HG03469 (cell line): ENCODE results near the gene EPHX1.
"Not testable (repeated sequence)": the region's sequence is repeated elsewhere in the genome, so short reads cannot be mapped to it uniquely, and the experiment has no call there.

Experiments used
- ATAC-seq: cut with Tn5 transposase; IDR thresholded peaks from one replicate; pipeline ENCODE4 v1.9.1; 2021; ENCODE audit warnings: mild to moderate bottlenecking, moderate library complexity, moderate number of reproducible peaks; ENCODE audit not compliant: unreplicated experiment

The EPHX1 gene

DNA sequence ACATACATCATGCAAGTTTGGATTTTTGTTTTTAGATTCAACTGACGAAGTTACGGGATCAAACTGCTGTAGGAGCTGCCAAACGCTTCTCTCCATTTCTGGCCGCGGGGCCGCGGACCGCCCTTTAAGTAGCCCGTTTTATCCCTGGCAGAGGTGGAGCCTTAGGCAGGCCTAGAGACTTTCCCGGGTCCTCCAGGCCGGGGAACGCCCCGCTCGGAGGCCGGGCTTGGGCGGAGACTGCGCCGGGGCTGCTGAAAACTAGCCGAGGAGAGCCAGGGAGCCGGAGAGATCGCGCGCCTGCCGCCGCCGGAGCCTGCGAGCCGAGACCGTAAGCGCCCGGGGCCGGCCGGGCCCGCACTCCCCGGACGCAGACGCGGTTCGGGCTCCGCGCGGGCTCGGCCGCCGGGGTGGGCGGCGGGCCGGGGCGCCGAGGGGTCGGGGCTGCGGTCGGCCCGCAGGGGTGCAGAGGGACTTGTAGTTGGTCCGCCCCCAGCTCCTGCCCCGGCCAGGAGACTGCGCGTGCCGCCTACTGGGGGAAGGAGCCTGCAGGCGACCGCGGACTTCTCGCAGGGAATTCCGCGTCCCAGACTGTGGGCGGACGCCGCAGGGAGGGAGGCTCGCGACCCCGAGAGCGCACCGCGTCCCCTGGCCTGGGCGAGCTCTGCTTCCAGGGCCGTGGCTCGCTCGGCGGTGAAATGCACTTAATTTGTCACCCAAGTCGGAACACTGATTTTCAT is at the start of gene EPHX1:
TSS of gene EPHX1 (plus strand) at position 283 of the 737 bp plus-strand sequence. CDS start 18,606 bp downstream, outside the sequence.
- ATAC-seq, result peak; percentile 91

DNA sequence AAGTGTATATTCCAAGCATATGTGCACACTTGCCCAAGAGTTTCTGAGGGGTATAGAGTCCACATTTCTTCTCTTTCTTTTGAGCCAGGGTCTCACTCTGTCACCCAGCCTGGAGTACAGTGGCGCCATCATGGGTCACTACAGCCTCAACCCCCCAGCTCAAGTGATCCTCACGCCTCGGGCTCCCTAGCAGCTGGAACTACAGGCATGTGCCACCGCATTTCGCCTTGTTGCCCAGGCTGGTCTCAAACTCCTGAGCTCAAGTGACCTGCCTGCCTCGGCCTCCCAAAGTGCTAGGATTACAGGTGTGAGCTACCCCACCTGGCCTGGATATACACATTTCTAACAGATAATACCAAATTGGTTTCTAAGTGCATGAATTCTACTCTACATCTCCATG is 49.4 kb upstream of the EPHX1 start:
- no peak for ATAC-seq

DNA sequence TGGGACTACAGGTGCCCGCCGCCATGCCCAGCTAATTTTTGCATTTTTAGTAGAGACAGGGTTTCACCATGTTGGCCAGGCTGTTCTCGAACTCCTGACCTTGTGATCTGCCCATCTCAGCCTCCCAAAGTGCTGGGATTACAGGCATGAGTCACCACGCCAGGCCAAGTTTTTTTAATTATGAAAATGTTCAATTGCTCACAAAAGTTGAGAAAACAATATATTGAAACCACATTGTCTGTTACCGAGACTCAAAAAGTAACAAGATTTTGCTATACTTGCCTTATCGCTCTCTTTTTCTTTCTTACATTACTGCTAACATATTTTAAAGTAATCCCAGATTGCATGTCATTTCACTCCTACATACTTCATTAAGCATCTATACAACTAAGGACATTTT is 48.5 kb upstream of the EPHX1 start:
- not testable (repeated sequence) for ATAC-seq

DNA sequence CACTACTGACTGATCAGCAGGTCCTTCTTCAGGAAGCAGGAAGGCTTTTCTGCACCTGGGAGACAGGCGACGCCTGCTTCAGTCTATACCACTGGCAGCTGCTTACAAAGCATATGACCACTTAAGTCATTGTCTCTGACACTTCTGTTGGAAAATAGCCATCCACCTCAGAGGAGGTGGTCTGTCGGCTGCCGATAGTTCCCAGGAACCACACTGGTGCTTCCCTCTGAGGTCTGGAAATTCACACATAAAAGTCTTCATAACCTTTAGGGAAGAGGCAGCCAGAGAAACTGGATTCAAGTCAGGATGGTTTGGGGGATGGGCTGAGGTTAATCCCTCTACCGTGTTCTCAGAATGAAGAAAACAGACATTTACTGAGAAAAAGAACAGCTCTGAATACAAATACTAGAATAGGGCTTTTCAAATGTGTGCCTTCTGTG is 47.9 kb upstream of the EPHX1 start:
- ATAC-seq, result no peak

DNA sequence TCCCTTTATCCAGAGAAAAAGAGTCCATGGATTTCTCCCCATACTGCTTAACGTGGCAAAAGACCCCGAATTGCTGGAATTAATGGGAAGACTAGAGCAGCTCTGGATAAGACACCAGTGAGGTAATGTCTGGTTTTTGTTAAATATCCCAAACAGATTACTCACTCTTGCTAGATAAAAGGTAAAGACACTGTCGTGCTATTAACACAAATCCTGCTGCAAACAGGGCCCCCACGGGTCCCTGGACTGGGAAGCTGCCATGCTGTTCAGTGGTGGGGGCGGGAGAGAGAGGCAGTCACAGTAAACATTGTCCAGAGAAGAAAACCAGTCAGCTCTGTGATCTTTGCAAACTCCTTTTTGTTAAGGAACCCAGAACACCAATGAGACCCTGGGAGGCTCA is 47.5 kb upstream of the EPHX1 start:
- ATAC-seq, result no peak

DNA sequence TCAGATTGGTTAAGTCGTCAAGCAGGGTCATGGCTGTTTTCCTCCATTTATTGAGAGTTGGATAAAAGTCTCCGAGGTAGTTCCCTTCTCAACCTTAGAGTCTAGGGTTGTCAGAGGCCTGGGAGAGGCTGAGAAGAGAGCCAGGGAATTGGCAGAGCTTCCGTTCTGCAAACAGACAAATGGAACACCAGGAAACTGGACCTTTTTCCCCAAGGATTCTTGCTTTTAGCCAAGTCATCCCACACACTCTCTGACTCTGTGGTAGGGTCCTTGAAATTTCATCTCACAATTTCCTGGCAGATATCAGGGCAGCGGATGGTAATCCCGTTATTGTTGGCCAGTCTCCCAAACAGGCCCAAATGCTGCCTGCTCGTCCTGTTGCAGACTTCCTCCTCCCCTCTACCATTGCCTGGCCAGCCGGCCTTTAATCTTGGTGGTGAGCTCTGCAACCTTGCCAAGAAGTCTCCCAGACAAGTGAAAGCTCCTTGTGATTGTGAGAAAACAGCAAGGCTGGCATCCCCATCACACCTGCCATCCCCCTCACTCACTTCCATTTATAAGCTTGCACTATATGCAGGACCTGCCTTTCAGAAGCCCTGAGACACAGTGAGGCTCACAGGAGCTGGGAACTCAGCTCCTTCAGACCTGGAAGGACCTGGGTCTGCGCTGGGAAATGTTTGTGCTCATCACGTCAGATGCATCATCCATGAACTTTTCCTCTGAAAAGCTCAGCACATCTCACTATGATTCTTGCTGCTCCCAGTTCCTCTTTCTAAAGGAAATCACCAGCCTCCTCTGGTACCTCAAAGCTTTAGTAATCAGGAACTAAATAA is 46.0 kb upstream of the EPHX1 start:
- no peak for ATAC-seq

DNA sequence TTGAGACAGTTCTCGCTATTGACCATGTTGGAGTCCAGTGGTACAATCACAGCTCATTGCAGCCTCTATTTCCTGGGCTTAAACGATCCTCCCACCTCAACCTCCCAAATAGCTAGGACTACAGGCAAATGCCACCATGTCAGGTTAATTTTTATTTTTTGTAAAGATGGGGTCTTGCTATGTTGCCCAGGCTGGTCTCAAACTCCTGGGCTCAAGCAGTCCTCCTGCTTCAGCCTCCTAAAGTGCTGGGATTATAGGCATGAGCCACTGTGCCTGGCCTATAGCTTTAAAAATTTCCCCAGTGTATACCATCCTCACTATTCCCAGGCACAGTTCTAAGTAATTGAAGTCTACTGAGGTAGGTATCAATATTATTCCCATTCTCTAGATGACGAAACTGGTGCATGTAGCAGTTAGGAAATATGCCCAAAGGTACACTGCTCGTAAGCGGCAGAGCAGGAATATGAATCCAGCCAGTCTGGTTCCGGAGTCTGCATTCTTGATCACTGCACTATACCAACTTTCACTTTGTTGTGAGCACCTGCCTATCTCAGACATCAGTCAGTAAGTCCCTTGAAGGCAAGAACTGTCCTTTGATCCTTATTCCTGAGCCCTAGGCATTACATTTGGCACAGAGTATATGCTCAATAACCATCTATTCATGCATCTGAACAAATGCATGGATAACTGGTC is 43.8 kb upstream of the EPHX1 start:
- no peak for ATAC-seq

DNA sequence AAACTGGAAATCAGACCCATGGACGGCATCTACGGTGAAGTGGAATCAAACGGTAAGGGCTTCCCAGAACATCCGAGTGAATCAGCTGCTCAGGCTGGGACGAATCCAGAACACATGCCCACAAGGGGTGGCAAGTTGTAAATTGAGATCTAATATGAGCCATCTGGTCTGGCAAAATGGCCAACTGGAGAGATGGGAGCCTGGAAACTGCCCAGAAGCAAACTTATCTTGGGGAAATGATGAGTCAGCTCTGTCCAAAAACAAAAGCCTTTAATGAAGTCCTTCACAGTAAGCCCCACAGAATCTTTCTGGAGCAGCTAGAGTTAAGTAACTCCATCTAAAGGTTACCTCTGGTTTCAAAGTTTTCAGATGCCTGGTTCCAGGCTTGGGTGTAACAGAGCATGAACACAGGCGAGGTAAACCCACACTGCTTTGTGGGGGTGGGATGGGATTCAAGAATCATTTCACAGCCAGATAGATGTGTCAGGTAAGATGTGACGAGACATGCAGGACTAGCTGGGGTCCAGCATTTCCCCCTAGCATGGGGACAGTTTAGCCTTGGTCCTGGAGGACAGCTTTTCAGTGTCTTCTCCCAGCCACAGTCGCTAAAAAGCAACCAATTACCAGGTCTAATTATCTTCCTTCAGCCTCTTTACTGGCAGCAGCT is 42.8 kb upstream of the EPHX1 start:
- no peak for ATAC-seq

DNA sequence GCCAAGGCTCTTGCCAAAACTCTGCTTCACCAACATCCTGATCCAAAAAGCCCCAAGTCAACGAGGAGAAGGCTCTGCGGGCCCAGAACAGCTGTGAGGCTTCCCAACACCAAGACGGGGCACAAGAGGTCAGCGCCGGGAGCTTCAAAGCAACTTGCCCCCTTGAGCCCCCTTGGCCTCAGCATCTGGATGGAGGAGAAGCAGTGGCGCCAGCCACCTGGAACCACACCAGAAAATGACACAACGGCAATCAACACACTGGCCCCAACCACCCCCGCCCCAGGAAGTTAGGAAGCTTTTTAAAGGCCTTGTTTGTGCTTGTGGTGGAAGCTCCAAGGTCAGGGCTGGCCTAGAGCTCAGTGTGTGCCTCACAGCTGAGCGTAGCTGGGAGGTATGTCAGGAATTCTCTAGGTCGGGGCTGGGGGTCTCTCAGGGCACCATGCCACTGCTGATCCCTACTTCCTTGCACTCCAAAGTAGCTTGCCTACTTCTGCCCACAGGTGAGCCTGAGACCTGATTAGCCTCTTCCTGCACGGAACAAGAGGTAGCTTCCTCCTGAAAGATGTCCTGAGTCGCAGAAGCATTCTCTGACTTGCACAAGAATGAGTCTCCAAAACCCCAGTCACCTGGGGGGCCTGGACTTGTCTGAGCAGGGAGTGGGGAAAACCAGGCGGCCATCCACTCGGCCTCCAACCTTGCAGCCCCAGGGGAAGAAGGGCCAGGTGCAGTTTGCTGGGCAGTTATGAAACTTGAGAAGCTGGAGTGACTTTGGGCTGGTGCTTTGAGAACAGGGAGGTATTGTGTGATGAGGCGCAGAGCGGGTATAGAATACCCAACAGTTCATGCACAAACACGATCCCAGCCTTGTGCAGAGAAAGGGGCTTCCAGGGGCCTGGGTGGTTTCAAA is 42.0 kb upstream of the EPHX1 start:
- ATAC-seq, result no peak

DNA sequence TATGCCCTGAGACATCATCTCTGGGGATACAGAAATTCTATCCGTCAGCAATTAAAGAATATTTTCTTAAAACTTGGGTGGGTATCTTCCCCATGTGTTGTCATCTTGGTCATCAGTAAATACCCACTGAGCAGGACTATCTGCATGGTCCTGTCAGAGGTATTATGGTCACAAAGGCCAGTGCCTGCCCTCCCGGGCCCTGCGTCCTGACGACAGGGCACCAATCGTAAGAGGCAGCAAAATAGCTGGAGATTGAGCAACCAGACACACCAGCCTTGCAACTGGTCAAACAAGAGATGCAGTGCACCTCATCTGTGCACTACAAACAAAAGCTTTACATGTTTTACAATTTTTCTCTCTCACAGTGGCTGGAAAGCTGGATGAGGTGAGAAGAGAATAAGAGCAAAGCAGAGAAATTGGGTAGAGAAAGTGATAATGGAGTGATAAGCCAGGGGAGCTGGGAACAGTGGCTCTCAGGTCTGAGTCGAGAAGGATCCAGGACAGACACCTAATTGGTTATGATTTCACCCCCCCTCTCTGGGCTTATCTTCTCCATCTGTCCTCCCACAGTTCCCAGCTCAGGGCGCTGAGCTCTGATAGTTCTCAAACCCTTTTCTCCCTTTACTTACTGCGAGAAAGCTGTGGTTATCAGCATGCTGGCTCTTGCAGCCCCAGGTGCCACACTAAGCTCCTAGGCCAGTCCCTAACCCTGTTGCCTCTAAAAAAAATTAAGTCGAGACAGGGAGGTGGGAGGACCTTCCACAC is 41.1 kb upstream of the EPHX1 start:
- no peak for ATAC-seq

DNA sequence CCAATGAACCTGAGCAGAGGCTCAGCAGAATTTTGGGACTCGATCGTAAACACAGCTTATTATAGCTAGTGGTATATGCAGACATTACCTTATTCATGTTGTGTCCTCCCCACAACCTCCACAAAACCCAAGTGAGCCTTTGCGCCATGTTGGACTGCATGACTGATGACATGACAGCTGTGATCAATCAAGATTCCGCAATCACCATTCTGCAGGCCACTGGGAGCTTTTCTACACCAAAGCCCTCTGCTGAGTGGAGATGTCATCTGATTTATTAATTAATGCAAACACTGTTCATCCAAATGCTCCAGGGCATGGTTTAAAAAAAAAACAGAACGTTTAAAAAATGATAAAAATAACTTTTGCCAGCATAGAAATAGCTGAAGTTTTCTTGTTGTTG is 40.2 kb upstream of the EPHX1 start:
- no peak for ATAC-seq

DNA sequence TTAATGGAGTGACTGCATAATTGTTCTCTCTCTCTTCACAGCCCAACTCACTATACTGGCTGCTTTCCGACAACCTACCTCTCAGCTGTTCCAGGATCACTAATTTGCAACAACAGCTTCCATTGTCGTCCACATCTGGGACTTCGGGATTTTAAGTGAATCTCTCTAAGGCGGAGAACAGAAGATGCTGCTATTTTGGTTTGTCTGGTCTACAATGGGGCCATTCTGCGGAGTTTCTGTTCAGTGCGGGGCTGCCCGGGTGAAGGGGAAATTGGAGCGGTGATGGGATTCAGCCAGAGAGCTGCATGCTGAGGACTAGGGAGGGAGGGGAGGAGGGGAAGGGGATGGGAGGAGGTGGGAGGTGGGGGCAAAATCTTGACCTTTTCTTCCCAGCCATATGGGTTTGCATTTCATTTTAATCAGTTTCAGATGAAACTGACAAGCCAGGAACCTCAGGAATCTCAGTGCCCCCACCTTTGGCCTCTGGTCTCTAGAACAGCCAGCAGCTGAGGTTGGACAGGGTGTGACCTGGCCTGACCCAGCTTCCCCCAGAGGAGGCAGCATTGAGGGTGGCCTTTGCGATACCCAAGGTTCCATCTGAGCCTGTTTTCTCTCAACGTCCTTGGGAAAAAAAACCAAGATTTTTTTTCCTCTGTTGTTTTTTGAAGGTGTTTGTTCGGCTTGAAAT is 39.2 kb upstream of the EPHX1 start:
- no peak for ATAC-seq

DNA sequence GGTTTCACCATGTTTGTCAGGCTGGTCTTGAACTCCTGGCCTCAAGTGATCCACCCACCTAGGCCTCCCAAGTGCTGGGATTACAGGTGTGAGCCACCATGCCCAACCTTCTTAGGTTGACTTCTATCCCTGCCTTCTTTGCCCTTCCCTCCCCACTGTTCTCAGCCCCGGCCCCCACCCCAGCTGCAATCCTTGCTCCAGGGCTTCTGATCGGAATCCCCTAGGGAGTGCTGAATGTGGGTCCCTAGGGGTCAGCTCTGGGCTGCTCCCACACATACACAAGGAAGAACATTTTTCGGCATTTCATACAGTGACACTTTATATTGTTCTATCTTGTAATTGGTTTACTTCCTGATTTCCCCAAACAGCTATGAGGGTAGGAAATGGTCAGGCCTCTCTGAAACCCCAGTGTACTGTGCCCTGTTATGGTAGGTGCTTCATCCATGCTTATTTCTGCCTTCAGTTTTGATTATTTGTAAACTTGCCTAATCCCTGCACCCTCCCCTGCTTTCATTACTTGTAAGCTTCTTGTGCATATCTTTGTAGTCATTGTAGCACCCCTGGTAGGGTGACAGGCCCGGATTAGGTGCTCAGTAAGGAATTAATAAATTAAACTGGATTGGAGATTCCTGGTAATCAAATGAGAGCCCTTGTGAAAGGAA is 38.1 kb upstream of the EPHX1 start:
- no peak for ATAC-seq

DNA sequence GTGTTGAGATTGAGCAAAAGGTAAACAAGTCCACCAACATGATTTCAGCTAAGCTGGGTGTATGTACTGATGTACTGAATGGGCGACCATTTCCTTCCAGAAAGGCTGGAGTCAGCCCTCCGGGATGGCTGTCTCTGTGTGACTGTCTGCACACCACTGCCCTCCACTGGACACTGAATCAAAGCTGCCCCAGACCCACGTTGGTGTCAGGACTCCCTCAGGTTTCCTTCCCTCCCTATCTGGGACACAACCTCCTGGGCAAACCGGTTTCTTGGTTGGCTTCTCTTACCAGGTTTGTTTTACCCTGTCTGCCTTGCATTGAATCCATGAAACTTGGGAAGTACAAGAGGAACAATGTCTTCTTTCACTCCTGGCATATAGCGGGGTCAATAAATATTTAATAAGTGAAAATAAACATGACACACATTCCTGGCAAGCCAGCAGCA is 37.6 kb upstream of the EPHX1 start:
- no peak for ATAC-seq

DNA sequence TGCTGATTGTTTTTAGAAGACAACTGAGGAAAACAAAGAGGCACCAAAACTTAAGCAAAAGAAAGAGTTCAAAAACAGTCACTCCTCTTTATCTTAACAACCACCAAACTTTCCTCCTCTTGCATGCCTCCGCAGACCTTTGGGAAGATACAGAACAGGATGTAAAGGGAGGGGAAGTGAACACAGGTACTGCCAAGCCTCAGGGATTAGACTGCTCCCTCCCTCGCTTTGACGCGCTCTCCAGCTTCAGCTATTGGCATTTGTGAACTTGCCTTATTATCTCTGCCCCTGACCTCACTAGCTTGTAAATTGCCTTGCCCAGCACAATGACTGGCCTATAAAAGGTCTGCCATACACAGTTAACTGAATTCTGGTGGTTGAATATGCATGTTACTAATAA is 37.1 kb upstream of the EPHX1 start:
- no peak for ATAC-seq

DNA sequence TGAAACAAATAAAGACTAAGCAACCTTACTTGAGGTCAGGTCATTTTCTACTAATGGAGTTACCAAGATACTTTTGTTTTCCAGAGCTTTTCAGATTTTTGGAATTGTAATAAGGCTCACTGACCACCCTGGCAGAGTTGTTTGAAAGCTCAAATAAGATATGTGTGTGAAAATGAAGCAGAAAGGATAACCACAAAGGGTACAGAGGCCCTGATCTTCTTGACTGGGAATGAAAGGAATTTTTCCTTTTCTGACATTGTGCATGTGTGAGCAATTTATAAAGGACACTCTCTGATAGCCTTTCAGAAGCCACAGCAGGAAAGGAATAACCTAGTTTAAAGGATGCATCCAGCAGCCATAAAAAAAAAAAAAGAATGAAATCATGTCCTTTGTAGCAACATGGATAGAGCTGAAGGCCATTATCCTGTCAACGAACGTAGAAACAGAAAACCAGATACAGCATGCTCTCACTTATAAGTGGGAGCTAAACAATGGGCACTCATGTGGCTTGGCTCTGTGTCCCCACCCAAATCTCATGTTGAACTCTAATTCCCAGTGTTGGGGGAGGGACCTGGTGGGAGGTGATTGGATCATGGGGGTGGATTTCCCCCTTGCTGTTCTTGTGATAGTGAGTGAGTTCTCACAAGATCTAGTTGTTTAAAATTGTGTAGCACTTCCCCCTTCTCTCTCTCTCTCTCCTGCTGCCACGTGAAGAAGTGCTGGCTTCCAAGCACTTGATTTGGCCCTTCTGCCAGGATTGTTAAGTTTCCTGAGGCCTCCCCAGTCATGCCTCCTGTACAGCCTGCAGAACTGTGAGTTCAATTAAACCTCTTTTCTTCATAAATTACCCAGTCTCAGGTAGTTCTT is 35.4 kb upstream of the EPHX1 start:
- no peak for ATAC-seq

DNA sequence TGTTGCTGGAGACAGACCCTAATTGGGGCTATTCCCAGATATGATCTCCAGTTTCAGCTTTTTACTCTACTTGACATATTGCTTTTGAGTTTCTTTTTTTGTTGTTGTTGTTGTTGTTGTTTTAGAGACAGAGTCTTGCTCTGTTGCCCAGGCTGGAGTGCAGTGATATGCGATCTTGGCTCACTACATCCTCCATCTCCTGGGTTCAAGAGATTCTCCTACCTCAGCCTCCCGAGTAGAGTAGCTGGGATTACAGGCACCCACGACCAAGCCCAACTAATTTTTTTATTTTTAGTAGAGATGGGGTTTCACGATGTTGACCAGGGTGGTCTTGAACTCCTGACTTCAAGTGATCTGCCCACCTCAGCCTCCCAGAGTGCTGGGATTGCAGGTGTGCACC is 33.6 kb upstream of the EPHX1 start:
- no peak for ATAC-seq
